Vagina (tissue), 2 donors: ENCODE results near the gene CCDC12. TPM values are rescaled to one million over a fixed set of nuclear protein-coding genes. Genes with fewer than 3 reads are reported as not detected.

Source experiments
- DNase-seq, 2 donors: peaks; one replicate each; pipeline ENCODE4 v3.0.0-alpha.2; 2017; ENCODE audit errors: extremely low spot score in 2 of 2
- H3K27ac ChIP-seq: fragments of 200-600 bp; sonication (generic); one replicate; pipeline ENCODE4 v1.5.1; 2019
- H3K27me3 ChIP-seq: fragments of 200-600 bp; sonication (generic); one replicate; pipeline ENCODE4 v1.5.1; 2019
- H3K36me3 ChIP-seq, 2 donors: fragments of 200-600 bp; sonication (generic); one replicate each; pipeline ENCODE4 v1.5.1; 2017 to 2019
- H3K4me1 ChIP-seq: fragments of 200-600 bp; sonication (generic); one replicate; pipeline ENCODE4 v1.5.1; 2019
- H3K4me3 ChIP-seq, 2 donors: fragments of 200-600 bp; sonication (generic); 1 replicate in 1 of 2; 2 replicates in 1 of 2; pipeline ENCODE4 v1.5.1; 2016 to 2019
- H3K9me3 ChIP-seq: fragments of 200-600 bp; sonication (generic); one replicate; pipeline ENCODE4 v1.5.1; 2019
- CTCF ChIP-seq, 3 experiments: fragments of 450-650 bp in 2 of 3; fragments of 200-600 bp in 1 of 3; sonication (generic) in 1 of 3; IDR thresholded peaks; one replicate each; pipeline ENCODE4 v1.5.1; 2017 to 2019; ENCODE audit warnings: antibody characterized with exemption in 3 of 3, mild to moderate bottlenecking in 2 of 3, moderate library complexity in 2 of 3
- POLR2A ChIP-seq, 2 donors: fragments of 450-650 bp; IDR thresholded peaks; one replicate each; pipeline ENCODE4 v1.6.1; 2017; ENCODE audit warnings: antibody characterized with exemption in 2 of 2, mild to moderate bottlenecking in 2 of 2, moderate library complexity in 2 of 2
- POLR2AphosphoS5 ChIP-seq, 2 donors: sonication (generic); formaldehyde crosslinking; IDR thresholded peaks; one replicate each; pipeline ENCODE4 v1.9.0; 2017; ENCODE audit warnings: antibody characterized with exemption in 2 of 2, mild to moderate bottlenecking in 2 of 2, low read depth in 1 of 2; ENCODE audit not compliant: insufficient read depth in 1 of 2
- intact Hi-C: fragments of 100-400 bp; cut with DNase I; formaldehyde crosslinking; loops from one replicate; pipeline ENCODE4 v1.15.1; 2023
- small RNA-seq: library from RNA; depleted of rRNA; stranded (forward); fragments of <200 nt; gene quantifications from one replicate; pipeline ENCODE3, GENCODE V24; 2016
- total RNA-seq: library from RNA; depleted of rRNA; stranded (reverse); fragments of >200 nt; gene quantifications from one replicate; pipeline ENCODE4 v1.2.3, GENCODE V29; 2016

The CCDC12 gene
- total RNA-seq, 1 donor from 2014 or later, result 55.5 TPM

- peaks cover 32% of the 10 kb centered on the region for H3K4me1 ChIP-seq
- DNase-seq, result no peak
- H3K4me3 ChIP-seq, result no peak overlapping the region
- H3K36me3 ChIP-seq, result no peaks in the 10 kb centered on the region
- no peaks in the 10 kb centered on the region for H3K9me3 ChIP-seq
- no peak overlapping the region for H3K27ac ChIP-seq
- TF ChIP-seq CTCF (IDR thresholded peaks at IDR 0.05), result no peak
- no peak for TF ChIP-seq POLR2AphosphoS5 (IDR thresholded peaks at IDR 0.05; ENCODE audit: insufficient read depth in 1 of 2, low read depth in 1 of 2)
- no peak for TF ChIP-seq POLR2A (IDR thresholded peaks at IDR 0.05)
- intact Hi-C loops, result loop anchor here (5.0 kb wide), 1 partner anchor 179 kb away; no protein-coding TSS in a partner anchor
- H3K27me3 ChIP-seq, result no peaks in the 10 kb centered on the region
Measured at GRCh38 chr3:46873521-46873920, 103.0 kb downstream of the CCDC12 start.

Small RNAs within 50 kb of the gene (small RNA-seq; reads per million reads assigned to genes)
- not detected for gene AC109583.2

Other genes with a start within 250 kb of the CCDC12 start
- not detected for gene MYL3, start 113.3 kb downstream of the CCDC12 start, total RNA-seq
- 13.0 TPM for gene PTH1R, start 99.0 kb downstream of the CCDC12 start, total RNA-seq
- 227 TPM for gene NBEAL2, start 2.9 kb upstream of the CCDC12 start, total RNA-seq
- gene SETD2, start 187.4 kb upstream of the CCDC12 start, total RNA-seq, result 55.5 TPM